SHP77 (cell line): ENCODE measurements around the gene EML6.
A peak's percentile ranks its signal among the peaks of the same experiment; 100 is the strongest.

Experiments used
- DNase-seq, 2 experiments: peaks; one replicate each; lab custom pipeline; 2025; lab: John Stamatoyannopoulos, UW

Gene EML6

DNA sequence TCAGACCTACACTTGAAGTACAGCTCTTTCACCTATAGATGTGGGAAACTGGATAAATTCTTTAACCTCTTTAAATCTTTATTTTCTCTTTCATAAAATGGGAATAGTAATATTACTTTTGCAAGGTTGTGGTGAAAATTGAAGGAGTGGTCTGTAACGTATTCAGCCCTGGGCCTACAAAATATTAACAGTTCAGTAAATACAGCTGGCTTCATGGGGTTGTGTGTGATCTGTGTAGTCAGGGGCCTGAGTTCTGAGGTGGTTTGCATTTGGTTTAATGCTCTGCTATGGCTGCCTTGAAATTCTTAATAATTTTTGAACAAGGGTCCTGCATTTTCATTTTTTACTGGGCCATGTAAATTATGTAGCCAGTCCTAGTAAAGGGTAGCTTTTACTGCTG lies 16.8 kb upstream of the EML6 start:
- DNase-seq: no peak

DNA sequence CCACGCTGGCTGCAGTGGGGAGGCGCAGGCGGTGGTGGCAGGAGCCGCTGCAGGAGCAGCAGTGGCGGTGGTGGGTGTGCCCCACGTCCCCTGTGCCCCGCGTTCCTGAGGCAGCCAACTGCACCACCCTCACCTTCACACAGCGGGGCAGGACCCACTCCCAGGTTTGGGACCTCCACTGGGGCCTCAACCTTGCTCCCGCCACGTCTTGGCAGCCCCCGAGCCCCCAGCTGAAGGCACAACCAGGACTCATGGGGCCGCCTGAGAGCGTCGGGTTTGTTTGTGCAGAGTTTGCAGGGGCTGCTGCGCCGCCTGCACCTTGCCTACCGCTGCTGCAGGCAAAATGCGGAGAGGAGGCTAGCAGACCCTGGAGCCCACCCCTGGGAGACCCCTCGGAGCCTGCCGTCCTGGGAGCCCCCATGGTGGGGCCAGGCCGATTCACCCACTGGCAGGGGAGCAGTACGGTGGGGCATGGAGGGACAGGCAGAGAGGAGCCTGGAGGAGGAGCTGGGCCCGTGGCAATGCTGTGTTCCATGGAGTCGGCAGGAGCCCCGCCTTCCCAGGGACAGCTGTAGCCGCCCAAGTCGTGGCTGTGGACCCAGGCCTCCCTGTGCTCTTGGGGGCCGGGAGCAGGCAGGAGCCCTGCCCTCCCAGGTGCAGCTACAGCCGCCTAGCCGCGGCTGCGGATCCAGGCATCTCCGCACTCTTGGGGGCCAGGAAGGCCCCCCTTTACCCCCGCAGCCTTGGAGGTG lies 14.7 kb upstream of the EML6 start:
- DNase-seq: peak in 1 of 2 experiments; percentile 56

DNA sequence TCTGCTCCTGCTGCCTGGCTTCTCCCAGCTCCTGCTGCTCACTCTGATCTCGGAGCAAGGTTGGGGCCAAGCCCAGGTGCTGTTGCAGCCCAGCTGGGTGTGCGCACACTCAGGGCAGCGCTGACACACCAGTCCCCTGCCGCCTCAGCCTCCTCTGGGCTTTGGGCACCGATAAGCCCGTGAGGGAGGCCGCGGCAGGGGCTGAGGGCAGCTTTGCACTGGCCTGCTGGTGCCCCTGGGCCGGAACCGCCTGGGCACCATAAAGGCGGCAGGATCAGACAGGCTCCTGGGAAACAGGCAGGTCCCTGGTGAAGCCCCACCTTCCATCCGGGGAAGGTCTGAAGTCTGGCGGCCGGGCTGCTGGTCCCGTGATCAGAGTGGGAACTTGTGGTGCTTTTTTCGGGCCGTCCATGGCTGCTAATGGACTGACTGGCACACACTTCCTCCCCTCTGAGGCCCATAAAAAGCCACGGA lies 14.1 kb upstream of the EML6 start:
- DNase-seq: no peak

DNA sequence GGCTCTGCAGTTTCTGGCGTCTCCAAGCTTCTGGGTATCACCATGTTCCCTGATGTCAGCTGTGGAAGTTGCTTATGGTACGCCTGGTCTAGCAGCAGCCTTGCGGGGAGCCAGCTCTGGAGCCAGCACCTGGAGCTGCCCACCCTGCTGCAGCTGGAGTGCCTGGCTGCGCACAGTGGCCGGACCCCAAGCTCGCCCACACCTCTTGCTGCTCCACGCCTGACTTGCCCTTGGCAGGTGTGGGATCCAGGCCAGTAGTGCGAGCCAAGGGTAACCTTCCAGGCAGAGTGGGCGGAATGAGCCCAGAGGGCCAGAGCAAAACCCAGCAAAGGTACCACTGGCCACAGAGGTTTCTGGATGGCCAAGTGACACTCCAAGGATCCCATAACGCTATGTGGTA lies 13.2 kb upstream of the EML6 start:
- no peak for DNase-seq

DNA sequence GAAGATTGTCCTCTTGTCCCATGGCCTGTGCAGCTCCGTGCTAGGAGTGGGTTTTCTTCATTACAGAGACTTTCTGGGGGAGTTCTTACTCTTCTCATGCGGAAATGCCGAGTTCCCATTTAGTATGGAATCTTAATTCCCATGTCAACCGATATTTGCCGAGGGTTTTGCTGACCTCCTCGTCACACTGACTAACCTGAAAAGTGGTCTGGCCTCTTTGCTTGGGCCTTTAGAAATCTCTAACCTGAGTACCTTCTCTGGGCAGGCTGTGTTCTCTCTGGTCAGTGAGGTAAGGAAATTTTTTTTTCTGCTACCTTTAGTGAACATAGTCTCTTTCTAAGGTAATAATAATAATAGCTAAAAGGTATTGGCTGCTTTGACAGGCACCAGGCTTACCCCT lies 10.9 kb upstream of the EML6 start:
- no peak for DNase-seq

DNA sequence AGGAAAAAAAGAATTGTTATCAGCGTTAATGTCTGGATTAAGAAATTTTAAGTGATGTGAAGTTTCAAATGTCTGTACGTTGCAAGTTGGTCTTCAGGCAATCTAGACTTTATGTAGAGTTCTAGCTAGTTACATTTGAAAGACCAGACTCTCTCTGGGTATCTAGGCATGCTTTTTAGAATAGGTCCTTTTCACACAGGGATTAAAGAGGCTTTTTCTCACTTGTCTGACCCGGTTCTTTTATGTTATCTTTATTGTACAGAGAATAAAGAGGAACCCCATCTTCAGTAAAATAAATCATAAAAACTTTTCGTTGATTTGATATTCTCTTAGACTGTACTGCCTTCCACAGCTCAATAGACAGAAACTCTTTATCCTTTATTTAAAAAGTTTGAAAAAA lies 8.5 kb upstream of the EML6 start:
- no peak for DNase-seq

DNA sequence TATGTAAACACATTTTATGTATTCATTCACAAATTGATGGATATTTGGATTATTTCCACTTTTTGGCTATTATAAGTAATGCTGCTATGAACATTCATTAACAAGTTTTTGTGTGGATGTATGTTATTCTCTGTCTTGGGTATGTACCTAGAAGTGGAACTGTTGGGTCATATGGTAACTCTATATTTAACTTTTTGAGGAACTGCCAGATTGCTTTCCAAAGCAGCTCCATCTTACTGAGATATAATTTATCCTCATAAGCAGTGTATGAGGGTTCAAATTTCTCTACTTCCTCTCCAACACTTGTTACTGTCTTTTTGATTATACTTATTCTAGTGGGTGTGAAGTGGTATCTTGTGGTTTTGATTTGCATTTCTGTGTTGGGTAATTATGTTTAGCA lies 7.1 kb upstream of the EML6 start:
- no peak for DNase-seq

DNA sequence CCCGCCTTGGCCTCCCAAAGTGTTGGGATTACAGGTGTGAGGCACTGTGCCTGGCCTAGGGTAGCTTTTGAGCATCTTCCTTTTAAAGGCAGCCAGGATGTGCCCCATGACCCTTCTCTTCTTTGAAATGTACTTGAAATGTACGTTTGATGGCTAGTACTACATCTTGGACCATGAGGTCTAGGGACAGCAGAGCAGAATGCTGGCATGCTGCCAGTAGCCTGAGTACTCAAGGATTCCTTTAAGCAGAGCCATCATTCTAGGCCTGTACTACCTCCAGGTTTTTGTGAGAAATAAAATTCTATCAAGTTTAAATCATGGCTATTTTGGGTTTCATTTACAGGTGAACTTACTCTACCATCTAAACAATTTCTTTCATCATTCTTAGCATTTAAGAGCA lies 2.9 kb upstream of the EML6 start:
- no peak for DNase-seq

DNA sequence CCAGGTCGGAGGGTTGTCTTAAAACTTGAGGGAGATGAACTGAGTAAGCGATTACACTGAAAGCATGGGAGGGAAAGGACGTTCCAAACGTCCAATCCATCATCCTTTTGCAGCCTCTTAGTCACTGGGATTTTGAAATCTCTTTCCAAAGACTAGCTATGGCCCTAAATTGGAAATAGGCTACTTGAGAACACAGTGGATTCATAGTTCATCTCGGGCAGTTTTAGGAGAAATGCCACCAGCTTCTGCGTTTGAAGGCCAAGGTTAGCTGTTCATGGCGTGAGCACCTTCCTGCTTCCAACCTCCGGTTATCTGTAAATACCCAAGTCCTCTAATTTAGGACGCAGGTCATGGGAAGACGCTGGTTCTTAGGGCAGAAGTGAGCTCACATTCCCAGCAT lies 821 bp upstream of the EML6 start:
- peak; percentile 25 to 30 for DNase-seq

DNA sequence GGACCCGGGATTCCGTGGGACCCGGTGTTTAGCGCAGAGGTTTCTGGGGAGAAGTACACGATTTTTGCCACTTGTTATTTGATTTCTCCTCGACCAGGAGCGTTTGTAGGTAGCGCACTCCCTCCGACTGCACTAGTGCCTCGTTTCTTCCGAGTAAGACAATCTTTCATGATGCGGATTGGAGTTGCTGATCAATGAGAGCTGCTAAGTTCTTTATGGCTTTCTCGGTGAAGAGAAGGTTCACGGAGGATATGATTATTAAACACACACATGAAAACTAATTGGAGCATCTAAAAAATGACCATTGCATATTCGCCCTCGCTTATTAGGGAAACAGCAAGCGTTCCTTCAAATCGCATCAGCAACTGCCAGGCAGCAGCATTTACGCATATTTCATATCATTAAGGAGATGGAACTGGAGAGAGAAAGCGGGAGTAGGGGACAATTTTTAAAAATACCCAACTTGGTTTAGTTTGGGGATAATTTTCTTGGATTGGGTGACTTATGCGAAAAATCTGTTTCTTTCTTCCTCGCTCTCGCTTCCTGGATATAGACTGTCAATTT lies 616 bp downstream of the EML6 start:
- DNase-seq: peak; percentile 54 to 67

DNA sequence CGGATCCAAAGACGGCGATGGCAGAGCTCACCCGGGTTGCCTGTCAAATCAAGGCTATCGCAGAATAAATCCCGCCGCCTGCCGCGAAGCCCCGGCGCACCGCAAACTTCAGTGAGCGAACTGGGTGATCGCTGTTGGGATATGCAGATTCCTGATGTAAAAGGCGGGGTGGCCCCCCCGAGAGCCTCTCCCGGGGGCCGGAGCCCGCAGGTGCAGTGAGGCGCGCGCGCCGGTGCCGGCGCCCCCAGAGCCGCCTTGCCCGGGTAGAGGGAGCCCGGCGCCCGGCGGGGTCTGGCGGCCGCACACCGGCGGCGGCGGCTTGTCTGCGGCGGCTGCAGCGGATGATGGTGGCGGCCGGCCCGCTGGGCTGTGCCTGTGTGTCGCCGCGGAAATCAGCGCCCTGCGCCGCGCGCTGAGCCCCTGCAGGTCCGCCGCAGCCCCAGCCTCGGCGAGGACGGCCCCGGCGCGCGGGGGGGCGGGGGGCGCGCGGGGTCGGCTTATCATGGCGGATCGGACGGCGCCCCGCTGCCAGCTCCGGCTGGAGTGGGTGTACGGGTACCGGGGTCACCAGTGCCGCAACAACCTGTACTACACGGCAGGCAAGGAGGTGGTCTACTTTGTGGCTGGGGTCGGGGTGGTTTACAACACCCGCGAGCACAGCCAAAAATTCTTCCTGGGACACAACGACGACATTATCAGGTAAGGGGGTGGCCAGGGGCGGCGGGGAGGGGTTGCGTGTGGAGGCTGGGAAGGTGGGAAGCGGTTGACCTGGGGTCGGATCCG lies 1.3 kb downstream of the EML6 start:
- peak; percentile 79 to 81 for DNase-seq

DNA sequence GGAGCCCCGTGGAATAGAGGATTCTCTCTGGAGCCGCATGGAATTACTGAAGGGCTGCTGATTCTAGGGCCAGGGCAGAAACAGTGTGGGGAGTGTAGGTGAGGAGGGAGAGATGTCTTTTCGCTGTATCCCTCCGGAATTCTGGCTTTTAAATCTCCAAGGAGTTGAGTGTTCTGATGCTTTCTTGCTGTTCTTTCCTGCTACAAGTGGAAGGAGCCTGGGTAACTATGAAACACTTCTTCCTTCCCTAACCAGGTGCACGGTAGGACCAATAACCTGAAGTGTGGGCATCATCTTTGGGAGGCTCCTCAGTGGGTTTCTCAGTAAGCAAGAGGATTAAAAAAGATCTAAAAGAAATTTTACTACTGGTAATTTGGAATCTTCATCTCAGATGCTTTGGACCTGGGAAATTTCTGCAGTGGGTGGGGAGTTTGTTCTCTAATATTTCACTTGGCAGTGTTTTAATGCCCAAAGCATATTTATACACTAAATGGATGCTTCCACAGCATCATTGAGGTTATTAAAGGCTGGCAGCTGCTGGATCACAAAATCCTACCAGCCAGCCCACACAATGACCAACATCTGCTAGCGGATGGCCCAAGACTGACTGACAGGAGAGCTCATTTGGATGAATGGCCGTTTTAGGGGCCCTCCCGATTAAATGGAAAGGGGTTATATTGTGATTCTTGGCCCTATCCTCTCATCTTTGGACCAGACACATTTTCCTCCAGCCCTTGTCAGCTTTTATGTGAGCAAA lies 2.1 kb downstream of the EML6 start:
- DNase-seq: peak; percentile 18 to 40

DNA sequence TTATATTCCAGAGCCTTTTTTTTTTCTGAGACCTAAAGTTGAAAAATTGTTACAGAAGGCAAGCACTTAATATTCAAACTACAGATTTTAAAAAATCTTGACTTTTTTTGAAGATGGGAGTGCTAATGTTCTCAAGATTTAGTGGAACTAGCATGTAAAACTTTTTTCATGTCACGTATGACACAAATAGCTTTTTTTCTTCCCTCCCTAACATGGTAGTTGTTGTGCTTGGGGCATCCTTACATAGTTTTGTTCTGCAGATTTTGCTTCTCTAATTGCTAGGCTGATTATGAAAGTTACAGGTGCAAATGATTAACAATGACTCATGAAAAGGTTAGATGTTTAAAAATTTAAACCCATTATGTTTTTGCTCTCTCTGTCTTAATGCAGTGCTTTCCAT lies 3.0 kb downstream of the EML6 start:
- no peak for DNase-seq

DNA sequence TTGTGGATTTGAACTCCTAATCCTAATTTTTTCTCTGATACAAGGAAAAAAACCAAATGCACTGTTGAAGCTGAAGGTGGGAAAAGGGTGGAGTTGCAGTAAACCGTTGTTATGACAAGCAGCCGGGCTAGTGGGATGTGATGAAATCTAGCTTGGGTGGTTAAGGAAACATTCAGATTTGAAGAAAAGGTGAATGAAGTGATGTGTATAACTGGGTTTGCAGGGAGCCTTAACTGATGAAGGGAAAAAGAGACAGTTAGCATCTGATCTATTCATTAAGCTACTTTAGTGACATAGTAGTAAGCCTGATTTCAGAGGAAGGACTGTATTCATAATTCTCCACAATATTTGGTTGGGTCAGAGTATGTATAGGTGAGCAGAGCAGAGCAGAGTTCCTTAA lies 3.5 kb downstream of the EML6 start:
- no peak for DNase-seq

DNA sequence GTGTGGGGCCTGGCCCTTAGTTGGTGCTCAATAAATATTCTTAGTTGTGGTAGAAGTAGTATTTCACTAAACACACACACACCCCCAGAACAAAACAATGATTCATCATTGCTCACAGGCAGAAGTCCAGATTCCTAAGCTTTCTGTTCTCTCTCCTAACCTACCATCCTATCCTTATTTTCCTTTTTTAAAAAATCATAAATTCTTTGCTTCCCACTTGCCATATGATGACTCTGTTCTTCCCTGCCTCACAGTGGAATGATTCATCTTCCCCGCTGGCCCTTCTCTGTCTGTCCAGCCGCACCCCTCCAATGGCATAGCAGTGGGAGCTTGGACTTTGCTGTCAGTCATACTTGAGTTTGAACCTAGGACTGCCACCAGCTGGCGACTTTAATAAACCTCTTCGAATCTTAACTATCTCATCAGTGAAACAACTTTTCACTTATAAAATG lies 5.2 kb downstream of the EML6 start:
- no peak for DNase-seq

DNA sequence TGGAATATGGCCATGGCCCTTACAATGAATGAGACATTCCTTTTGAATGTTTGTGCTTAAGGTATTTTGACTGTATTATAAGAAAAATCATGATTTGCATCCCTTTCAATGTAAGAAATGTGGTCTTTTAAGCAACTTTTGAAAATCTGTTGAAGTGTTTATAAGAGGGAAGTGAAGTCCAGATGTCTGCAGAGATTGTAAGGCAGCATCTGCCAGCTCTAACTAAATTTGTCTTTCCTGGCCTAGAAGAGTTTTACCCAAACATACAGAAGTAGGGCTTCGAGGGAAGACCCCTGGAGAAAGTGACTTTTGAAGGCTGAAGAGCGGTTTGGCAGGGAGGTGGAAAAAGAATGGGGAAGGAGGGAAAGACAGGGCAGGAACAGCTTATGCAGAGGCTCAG lies 12.2 kb downstream of the EML6 start:
- DNase-seq: no peak

DNA sequence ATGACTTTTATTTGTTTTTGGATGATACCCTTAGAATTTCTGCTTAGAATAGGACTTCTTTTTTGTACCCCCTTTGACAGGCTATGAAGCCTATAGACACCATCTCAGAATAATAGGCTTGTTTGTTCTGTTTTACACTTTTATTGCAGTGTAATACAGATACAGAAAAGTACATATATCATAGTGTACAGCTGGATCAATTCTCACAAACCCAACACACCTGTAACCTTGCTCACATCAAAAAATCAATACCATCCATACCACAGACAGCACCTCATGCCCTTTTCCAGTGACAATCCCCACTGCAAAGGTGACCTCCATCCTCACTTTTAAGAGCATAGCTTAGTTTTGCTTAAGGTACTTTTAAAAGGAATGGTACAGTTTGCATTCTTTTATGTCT lies 14.8 kb downstream of the EML6 start:
- no peak for DNase-seq

DNA sequence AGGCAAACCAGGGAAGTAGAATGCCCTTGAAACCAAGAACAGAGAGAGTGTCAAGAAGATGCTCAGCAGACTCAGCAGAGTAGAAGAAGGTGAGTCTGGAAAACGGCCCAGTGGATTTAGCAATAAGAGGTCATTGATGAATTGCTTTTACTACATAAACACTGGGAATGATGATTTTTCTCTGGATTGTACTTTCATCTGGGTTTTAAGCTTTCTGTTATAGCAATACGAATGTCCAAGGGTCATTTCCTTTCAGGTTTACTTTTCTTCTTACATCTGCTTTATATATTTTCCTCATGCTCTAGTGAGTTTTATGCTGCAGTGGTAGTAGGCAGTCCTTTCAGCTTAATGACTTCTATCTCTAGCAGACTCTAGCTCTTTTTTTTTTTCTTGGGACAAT lies 16.9 kb downstream of the EML6 start:
- DNase-seq: no peak

DNA sequence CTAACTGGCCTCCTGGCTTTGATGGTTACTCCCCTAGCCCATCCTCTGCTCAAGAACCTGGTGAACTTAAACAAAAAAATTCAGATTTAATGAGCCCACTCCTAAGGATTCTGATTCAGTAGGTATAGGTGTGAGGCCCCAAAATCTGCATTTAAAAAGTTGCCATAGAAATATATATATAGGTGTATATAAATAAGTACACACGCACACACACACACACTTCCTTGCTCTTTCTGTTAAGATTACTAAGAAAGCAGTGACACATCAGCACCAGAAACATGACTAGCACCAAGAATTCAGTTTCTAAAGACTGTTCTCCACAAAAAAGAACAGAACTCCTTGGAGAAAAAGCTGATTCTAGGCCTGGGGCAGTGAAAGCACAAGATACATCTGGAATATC lies 17.8 kb downstream of the EML6 start:
- DNase-seq: no peak

DNA sequence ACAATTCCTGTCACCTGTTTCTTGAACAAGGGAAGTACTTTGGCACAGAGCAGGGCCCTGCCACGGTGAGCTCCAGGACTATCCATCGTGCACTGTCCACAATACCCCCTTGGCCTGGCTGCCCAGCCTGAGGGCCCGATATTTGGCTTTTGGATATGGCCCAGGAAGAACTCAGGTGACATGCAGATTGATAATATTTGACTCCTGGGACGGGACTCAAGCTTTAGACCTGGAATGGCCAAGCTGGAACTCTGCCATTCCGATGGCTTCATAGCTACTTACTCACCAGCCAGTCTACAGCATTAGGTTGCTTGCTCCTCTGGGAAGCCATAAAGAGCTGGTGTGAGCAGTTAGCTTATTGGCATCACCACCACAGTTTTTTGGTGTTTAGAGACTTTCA lies 26.6 kb downstream of the EML6 start:
- DNase-seq: no peak

DNA sequence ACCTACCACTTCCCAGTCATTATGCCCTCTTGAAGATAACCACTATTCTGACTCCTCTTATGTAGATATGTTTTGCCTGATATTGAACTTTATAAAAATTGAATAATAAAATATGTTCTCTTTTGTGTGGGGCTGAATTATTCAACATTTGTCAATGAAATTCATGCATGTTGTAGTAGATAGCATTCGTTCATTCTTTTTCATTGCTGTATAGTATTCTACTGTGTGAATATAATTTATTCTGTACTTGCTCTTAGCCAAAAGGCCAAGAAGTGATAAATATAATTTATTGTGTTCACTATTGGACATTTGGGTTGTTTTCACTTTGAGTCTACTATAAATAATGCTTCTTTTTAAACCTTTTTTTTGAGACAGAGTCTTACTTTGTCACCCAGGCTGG lies 29.0 kb downstream of the EML6 start:
- DNase-seq: no peak

DNA sequence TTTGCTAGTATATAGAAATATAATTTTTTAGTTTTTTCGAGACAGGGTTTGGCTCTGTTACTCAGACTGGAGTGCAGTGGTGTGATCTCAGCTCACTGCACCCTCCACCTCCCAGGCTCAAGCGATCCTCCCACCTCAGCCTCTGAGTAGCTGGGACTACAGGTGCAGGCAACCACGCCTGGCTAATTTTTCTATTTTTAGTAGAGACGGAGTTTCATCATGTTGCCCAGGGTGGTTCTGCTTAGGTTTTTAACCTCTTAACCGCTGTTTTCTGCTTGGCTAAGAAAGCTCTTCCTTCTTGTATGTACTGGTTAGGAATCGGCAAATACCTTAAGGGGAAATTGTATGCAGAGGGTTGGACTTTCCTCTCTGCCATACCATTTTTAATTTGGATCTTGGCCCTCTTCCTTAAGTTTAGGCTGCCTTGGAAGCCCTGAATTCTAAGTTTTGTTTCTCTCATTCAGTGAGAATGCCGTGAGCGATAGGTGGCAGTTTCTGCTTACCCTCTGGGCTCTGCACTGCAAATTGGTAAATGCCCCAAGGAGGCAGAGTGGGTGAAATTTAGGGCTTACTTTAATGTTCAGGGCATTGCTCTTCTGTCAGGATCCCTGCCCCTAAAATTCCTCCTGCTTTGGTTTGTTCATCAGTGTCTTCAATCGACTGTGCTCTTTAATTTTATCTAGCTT lies 32.3 kb downstream of the EML6 start:
- peak; percentile 74 to 77 for DNase-seq
